Measurements from ENCODE around the gene TINAGL1.

DNA sequence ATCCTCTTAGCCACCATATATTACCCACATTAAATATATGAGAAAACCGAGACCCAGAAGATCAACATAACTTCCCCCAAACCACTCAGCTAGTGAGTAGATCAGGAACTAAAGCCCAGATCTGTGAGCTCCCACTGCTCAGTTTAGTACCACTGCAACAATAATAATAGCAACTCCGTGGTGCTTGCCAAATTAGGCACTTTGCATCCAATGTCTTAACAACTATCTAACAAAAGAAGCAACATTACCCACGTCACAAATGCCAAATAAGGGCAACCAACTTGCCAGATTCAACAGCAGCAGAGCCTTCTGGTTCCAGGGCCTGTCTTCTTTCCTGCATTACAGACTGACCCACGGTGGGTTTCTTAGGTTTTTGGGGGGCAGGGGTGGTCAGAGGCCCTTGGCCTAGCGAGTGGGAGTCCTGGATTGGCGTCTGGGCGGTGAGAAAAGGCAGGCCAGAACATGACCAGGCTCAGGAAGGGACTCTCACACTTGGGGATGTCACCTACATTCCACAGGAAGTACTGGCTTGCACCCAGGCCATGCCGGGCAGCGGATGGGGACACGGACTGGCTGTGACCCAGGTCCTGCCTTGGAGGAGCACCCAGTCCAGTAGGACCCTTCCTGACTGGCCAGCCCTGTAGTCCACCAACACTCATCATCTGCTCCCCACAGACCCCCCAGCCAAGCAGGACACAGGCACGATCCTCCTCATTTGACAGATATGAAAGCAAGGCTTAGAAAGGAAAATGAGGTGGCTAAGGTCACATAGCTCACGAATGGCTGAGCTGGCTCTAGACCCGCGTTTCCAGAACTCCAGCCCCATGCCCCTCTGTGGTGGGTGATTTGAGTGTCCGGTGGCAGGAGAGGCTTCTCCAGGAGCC is 45.8 kb downstream of the TINAGL1 start:
- TF ChIP-seq CTCF (IDR thresholded peaks at IDR 0.05; ENCODE audit: insufficient read depth, low read length, poor library complexity, severe bottlenecking) (no peak), EZH2phosphoT487 (conservative IDR thresholded peaks at IDR 0.05; ENCODE audit: low read length) (no peak)
